K562 (cell line): ENCODE results near the gene ALOXE3. TPM values are rescaled to one million over a fixed set of nuclear protein-coding genes. Genes with fewer than 3 reads are reported as not detected.
A peak's percentile ranks its signal among the peaks of the same experiment; 100 is the strongest.

ENCODE experiments used
- ATAC-seq: fragments of 200-7000 bp; cut with Tn5 transposase; 3 replicates; pipeline ENCODE4 v1.9.1; 2020; ENCODE audit warnings: moderate library complexity
- BruUV-seq: library from RNA; stranded (reverse); fragments of 400-500 nt; replicated peaks from 2 replicates; lab custom pipeline; 2021; lab: Mats Ljungman, UMichigan
- CTCF ChIA-PET: fragments of 300-600 bp; formaldehyde crosslinking; extraction: SDS; loops from one replicate; lab custom pipeline; 2021; ENCODE audit warnings: low intra/inter-chr PET ratio; lab: Yijun Ruan, JAX
- POLR2A ChIA-PET: fragments of 300-600, 350-650 bp; sonication (Branson Sonifier 250); formaldehyde crosslinking; extraction: SDS; loops from one replicate; lab custom pipeline; 2021; ENCODE audit warnings: antibody characterized with exemption, inconsistent platforms; lab: Yijun Ruan, JAX
- DNase-seq, 4 experiments: peaks; one replicate each; pipeline versions ENCODE4 v3.0.0 to v3.0.0-alpha.2; 2011 to 2018; ENCODE audit warnings: low spot score in 3 of 4, mixed read lengths in 3 of 4; ENCODE audit errors: extremely low read depth in 1 of 4
- FAIRE-seq: peaks from 2 replicates; lab custom pipeline; 2011; peaks lifted over from hg19 to GRCh38; lab: Jason Lieb, UNC
- H2AFZ ChIP-seq: 2 replicates; pipeline ENCODE4 v1.6.0; 2011; ENCODE audit warnings: low read depth, low read length, control low read depth, inconsistent platforms
- H3K27ac ChIP-seq: fragments of 200-600 bp; 3 replicates; pipeline ENCODE4 v1.8.0; 2011; ENCODE audit warnings: low read depth, mild to moderate bottlenecking, control low read depth, inconsistent platforms, low read length, moderate library complexity, mixed read lengths; ENCODE audit errors: extremely low read depth
- H3K27me3 ChIP-seq, 2 experiments: fragments of 300-600 bp in 1 of 2; 2 replicates in 1 of 2; 3 replicates in 1 of 2; pipeline versions ENCODE4 v1.6.0 to v1.8.0; 2011; ENCODE audit warnings: inconsistent platforms in 2 of 2, low read length in 2 of 2, mild to moderate bottlenecking in 1 of 2, mixed read lengths in 1 of 2, moderate library complexity in 1 of 2; ENCODE audit not compliant: control insufficient read depth in 2 of 2, insufficient read depth in 2 of 2
- H3K36me3 ChIP-seq: fragments of 300-600 bp; 3 replicates; pipeline ENCODE4 v1.8.0; 2011; ENCODE audit warnings: mild to moderate bottlenecking, low read length, inconsistent platforms; ENCODE audit not compliant: control insufficient read depth, insufficient read depth
- H3K4me1 ChIP-seq, 2 experiments: fragments of 200-600 bp in 1 of 2; replicated peaks in 1 of 2; 2 replicates in 1 of 2; 3 replicates in 1 of 2; pipeline versions ENCODE4 v1.5.1 to v1.8.0; 2011; ENCODE audit warnings: inconsistent platforms in 2 of 2, low read length in 2 of 2, mild to moderate bottlenecking in 1 of 2, mixed read lengths in 1 of 2, moderate library complexity in 1 of 2; ENCODE audit not compliant: control insufficient read depth in 2 of 2, insufficient read depth in 2 of 2
- H3K4me2 ChIP-seq: 2 replicates; pipeline ENCODE4 v1.6.1; 2011; ENCODE audit warnings: low read length, control low read depth, inconsistent platforms, mixed read lengths; ENCODE audit not compliant: insufficient read depth
- H3K4me3 ChIP-seq: fragments of 200-600 bp; sonication (generic), shearing (Covaris generic); 2 replicates; pipeline ENCODE4 v1.5.1; 2016; ENCODE audit warnings: control low read depth, inconsistent platforms
- H3K79me2 ChIP-seq: fragments of 200-600 bp; 3 replicates; pipeline ENCODE4 v1.8.0; 2011; ENCODE audit warnings: low read length, inconsistent platforms; ENCODE audit not compliant: control insufficient read depth, insufficient read depth
- H3K9ac ChIP-seq, 2 experiments: 2 replicates each; pipeline versions ENCODE4 v1.6.0 to v1.6.1; 2011; ENCODE audit warnings: low read depth in 2 of 2, low read length in 2 of 2, control low read depth in 1 of 2, inconsistent platforms in 1 of 2, mild to moderate bottlenecking in 1 of 2, mixed read lengths in 1 of 2; ENCODE audit not compliant: insufficient read depth in 1 of 2
- H3K9me1 ChIP-seq: one replicate; pipeline ENCODE4 v1.6.0; 2011; ENCODE audit warnings: inconsistent platforms, mild to moderate bottlenecking, low read length, moderate library complexity; ENCODE audit not compliant: control insufficient read depth, insufficient read depth
- H3K9me3 ChIP-seq: replicated peaks from 2 replicates; pipeline ENCODE4 v1.5.1; 2011; ENCODE audit warnings: low read depth, low read length, inconsistent platforms; ENCODE audit not compliant: control insufficient read depth, insufficient read depth
- H4K20me1 ChIP-seq: replicated peaks from 2 replicates; pipeline ENCODE4 v1.6.1; 2011; ENCODE audit warnings: low read length, inconsistent platforms, mixed read lengths; ENCODE audit not compliant: control insufficient read depth, insufficient read depth
- ARID1B ChIP-seq: fragments of 450-650 bp; IDR thresholded peaks from 2 replicates; pipeline ENCODE4 v1.6.1; 2016; ENCODE audit warnings: antibody characterized with exemption, mild to moderate bottlenecking, inconsistent platforms
- BRF2 ChIP-seq: IDR thresholded peaks from 3 replicates; pipeline ENCODE4 v1.6.1; 2011; ENCODE audit warnings: borderline replicate concordance, mild to moderate bottlenecking; ENCODE audit not compliant: insufficient read length, insufficient read depth
- CBFA2T3 ChIP-seq: fragments of 450-650 bp; IDR thresholded peaks from 2 replicates; pipeline ENCODE4 v1.6.1; 2017
- CC2D1A ChIP-seq: fragments of 450-650 bp; IDR thresholded peaks from 2 replicates; pipeline ENCODE4 v1.6.1; 2017; ENCODE audit warnings: mild to moderate bottlenecking
- FOSL1 ChIP-seq: fragments of 200-800 bp; sonication (Bioruptor generic); conservative IDR thresholded peaks from 2 replicates; pipeline ENCODE4 v1.6.1; 2016; ENCODE audit warnings: missing genetic modification characterization, missing compliant biosample characterization
- KLF6 ChIP-seq: fragments of 250-450 bp; sonication (Bioruptor Pico); IDR thresholded peaks from 2 replicates; pipeline ENCODE4 v1.4.0; 2020; ENCODE audit warnings: mild to moderate bottlenecking, moderate library complexity, borderline replicate concordance
- NFIC ChIP-seq: fragments of 450-650 bp; IDR thresholded peaks from 2 replicates; pipeline ENCODE4 v1.6.1; 2017; ENCODE audit warnings: mild to moderate bottlenecking, inconsistent platforms
- NR2C1 ChIP-seq, 2 experiments: fragments of 450-650 bp; IDR thresholded peaks; 2 replicates each; pipeline ENCODE4 v1.6.1; 2017; ENCODE audit warnings: mild to moderate bottlenecking in 2 of 2, antibody characterized with exemption in 1 of 2, inconsistent platforms in 1 of 2, missing compliant biosample characterization in 1 of 2, missing genetic modification characterization in 1 of 2
- RFX7 ChIP-seq: fragments of 250-450 bp; sonication (Bioruptor Pico); IDR thresholded peaks from 2 replicates; pipeline ENCODE4 v1.5.1; 2021; ENCODE audit warnings: mild to moderate bottlenecking
- SAFB2 ChIP-seq: fragments of 200-400 bp; formaldehyde crosslinking; IDR thresholded peaks from 2 replicates; pipeline ENCODE4 v1.6.1; 2018; ENCODE audit warnings: borderline replicate concordance, low read length, low read depth, moderate library complexity; ENCODE audit not compliant: severe bottlenecking
- SMARCA4 ChIP-seq: fragments of 450-650 bp; IDR thresholded peaks from 2 replicates; pipeline ENCODE4 v1.6.1; 2016
- TAL1 ChIP-seq: fragments of 450-650 bp; IDR thresholded peaks from 2 replicates; pipeline ENCODE4 v1.6.1; 2016; ENCODE audit warnings: mild to moderate bottlenecking
- TCF3 ChIP-seq: sonication (generic); formaldehyde crosslinking; IDR thresholded peaks from 2 replicates; pipeline ENCODE4 v1.4.0; 2020; ENCODE audit warnings: mild to moderate bottlenecking, missing genetic modification reagents
- ZNF24 ChIP-seq: fragments of 450-650 bp; IDR thresholded peaks from 2 replicates; pipeline ENCODE4 v1.6.1; 2016
- ZNF561 ChIP-seq: fragments of 450-650 bp; formaldehyde crosslinking; conservative IDR thresholded peaks from 2 replicates; pipeline ENCODE4 v1.4.0; 2020; ENCODE audit warnings: mild to moderate bottlenecking, moderate library complexity
- ZNF639 ChIP-seq, 2 experiments: fragments of 200-800 bp in 1 of 2; sonication (Bioruptor generic) in 1 of 2; sonication (generic) in 1 of 2; formaldehyde crosslinking in 1 of 2; IDR thresholded peaks in 1 of 2; conservative IDR thresholded peaks in 1 of 2; 2 replicates each; pipeline versions ENCODE4 v1.5.0 to v1.6.1; 2016 to 2020; ENCODE audit warnings: missing compliant biosample characterization in 1 of 2, missing genetic modification characterization in 1 of 2, missing genetic modification reagents in 1 of 2
- ZNF695 ChIP-seq: fragments of 450-650 bp; formaldehyde crosslinking; IDR thresholded peaks from 2 replicates; pipeline ENCODE4 v1.4.0; 2020; ENCODE audit warnings: mild to moderate bottlenecking, moderate library complexity
- WGBS: fragments of 100-300 bp; shearing (Covaris generic); methylation state at CpG from one replicate; pipeline ENCODE4 v1.1.6; 2016; ENCODE audit warnings: low coverage, mixed read lengths; ENCODE audit not compliant: insufficient coverage; ENCODE audit errors: missing lambda C conversion rate; 5-methylcytosine and 5-hydroxymethylcytosine counted together
- in situ Hi-C: fragments of 300-500 bp; cut with MboI; formaldehyde crosslinking; loops from 4 replicates; pipeline ENCODE4 v1.15.0; 2018; ENCODE audit warnings: inconsistent platforms, mixed read lengths
- intact Hi-C: fragments of 100-400 bp; cut with micrococcal nuclease; formaldehyde crosslinking; loops from 2 replicates; pipeline ENCODE4 v1.14.2; 2022
- polyA plus RNA-seq, 8 experiments: library from polyadenylated mRNA; depleted of rRNA in 4 of 8; stranded (reverse) in 5 of 8; unstranded in 3 of 8; fragments of >200 nt; fragmentation: Nextera tagmentation in 2 of 8; fragmentation: Illumina TruSeq in 1 of 8; extraction: Ambion mirVana in 2 of 8; extraction: Trizol in 1 of 8; gene quantifications; 2 replicates each; pipeline versions ENCODE4 v1.2.1 to v1.2.3, GENCODE V29; 2011 to 2014; ENCODE audit warnings: inconsistent platforms in 1 of 8, missing spikeins in 1 of 8
- total RNA-seq, 7 experiments: library from RNA; depleted of rRNA in 6 of 7; stranded (reverse); fragments of >200 nt in 6 of 7; fragmentation: Illumina TruSeq in 2 of 7; extraction: Trizol in 2 of 7; gene quantifications; 2 replicates each; pipeline versions ENCODE4 v1.2.1 to v1.2.3, GENCODE V29; 2011 to 2021; ENCODE audit warnings: low replicate concordance in 1 of 7
- TF ChIP-seq, protein P1 (sequence below), 2 experiments: fragments of 450-650 bp in 1 of 2; IDR thresholded peaks; 2 replicates each; pipeline ENCODE4 v1.6.1; 2011 to 2017; ENCODE audit warnings: low read depth in 2 of 2, antibody characterized with exemption in 1 of 2, borderline replicate concordance in 1 of 2, low read length in 1 of 2, mild to moderate bottlenecking in 1 of 2, mixed read lengths in 1 of 2; ENCODE audit not compliant: control insufficient read depth in 1 of 2

ALOXE3 gene
- total and polyA plus RNA-seq, 9 of the 15 experiments (the other 6 are each of a cell fraction or from before 2014, with no cell fraction given), result 0.04 TPM; not detected in 8

DNA sequence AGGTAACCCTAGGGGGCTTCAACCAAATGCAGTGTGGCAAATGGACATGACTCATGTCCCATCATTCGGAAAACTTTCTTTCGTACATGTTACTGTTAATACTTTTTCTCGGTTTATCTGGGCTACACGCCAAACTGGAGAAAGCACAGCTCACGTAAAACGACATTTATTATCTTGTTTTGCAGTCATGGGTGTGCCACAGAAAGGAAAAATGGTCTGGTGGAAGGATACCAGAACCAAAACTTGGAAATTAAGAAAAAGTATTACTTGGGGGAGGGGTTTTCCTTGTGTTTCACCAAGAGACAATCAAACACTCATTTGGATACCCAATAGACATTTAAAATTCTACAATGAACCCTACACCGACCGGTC is 55.9 kb downstream of the ALOXE3 start:
- H3K9me3 ChIP-seq, result no peaks in the 10 kb centered on the region
- H3K9me1 ChIP-seq, result no peaks in the 10 kb centered on the region
- peak overlapping the region; percentile 76 for H3K4me2 ChIP-seq
- H2AFZ ChIP-seq, result peak overlapping the region; percentile 87
- peaks cover 8% of the 10 kb centered on the region in 2 experiments; a peak in 4 of 5 replicates for H3K4me1 ChIP-seq
- H3K27ac ChIP-seq, result peak overlapping the region; percentile 52
- in situ Hi-C loops, result loop anchor here (25.0 kb wide), 2 partner anchors 725 to 925 kb away; partner anchors contain the start of gene MFSD6L
- DNase-seq, result peak in 1 of 4 experiments; percentile 57
- H3K79me2 ChIP-seq, result no peaks in the 10 kb centered on the region
- peak overlapping the region; percentile 24 for H3K4me3 ChIP-seq
- CTCF ChIA-PET, result interaction anchor here (0.9 to 3.5 kb wide), 2 partner anchors 18 to 48 kb away, joined by 3 to 18 read pairs; no protein-coding TSS in a partner anchor
- H4K20me1 ChIP-seq, result no peaks in the 10 kb centered on the region
- BruUV-seq, result no TSS peak
- ATAC-seq, result peak; percentile 40
- 0 out of 5 replicates have a peak, but pooled peaks cover 0 to 3% of the 10 kb centered on the region in 2 experiments for H3K27me3 ChIP-seq
- no peaks in the 10 kb centered on the region for H3K36me3 ChIP-seq
- peak; percentile 88 for FAIRE-seq
- intact Hi-C loops, result no loop called here
- 2% methylated on average over 8 of the region's 8 CpGs for WGBS
- POLR2A ChIA-PET, result interaction anchor here (0.5 to 2.2 kb wide), 8 partner anchors 9 to 724 kb away, joined by 3 to 9 read pairs (median 4); partner anchors contain the start of gene NAA38
- H3K9ac ChIP-seq, result peak overlapping the region in 1 of 2 experiments; percentile 52; a peak in 3 of 4 replicates
- TF ChIP-seq SMARCA4 (no peak), FOSL1 (tag) (peak; percentile 22; the same call in 1 of the 2 replicates), RFX7 (CRISPR knock-in tag) (no peak), TCF3 (CRISPR knock-in tag) (peak; percentile 41), CBFA2T3 (peak; percentile 53), SAFB2 (no peak), NFIC (peak; percentile 70), BRF2 (no peak), NR2C1 (IDR thresholded peaks at IDR 0.05) (no peak), NR2C1 (tag; IDR thresholded peaks at IDR 0.05) (no peak), TAL1 (peak; percentile 32; the same call in 1 of the 2 replicates), ZNF639 (CRISPR knock-in tag; conservative IDR thresholded peaks at IDR 0.05 in 1 of 2, IDR thresholded peaks at IDR 0.05 in 1 of 2) (no peak), ZNF695 (CRISPR knock-in tag) (no peak), ARID1B (peak; percentile 55; the same call in 1 of the 2 replicates), KLF6 (CRISPR knock-in tag) (no peak), ZNF24 (no peak), ZNF561 (no peak), CC2D1A (no peak)
- TF ChIP-seq, protein P1, sequence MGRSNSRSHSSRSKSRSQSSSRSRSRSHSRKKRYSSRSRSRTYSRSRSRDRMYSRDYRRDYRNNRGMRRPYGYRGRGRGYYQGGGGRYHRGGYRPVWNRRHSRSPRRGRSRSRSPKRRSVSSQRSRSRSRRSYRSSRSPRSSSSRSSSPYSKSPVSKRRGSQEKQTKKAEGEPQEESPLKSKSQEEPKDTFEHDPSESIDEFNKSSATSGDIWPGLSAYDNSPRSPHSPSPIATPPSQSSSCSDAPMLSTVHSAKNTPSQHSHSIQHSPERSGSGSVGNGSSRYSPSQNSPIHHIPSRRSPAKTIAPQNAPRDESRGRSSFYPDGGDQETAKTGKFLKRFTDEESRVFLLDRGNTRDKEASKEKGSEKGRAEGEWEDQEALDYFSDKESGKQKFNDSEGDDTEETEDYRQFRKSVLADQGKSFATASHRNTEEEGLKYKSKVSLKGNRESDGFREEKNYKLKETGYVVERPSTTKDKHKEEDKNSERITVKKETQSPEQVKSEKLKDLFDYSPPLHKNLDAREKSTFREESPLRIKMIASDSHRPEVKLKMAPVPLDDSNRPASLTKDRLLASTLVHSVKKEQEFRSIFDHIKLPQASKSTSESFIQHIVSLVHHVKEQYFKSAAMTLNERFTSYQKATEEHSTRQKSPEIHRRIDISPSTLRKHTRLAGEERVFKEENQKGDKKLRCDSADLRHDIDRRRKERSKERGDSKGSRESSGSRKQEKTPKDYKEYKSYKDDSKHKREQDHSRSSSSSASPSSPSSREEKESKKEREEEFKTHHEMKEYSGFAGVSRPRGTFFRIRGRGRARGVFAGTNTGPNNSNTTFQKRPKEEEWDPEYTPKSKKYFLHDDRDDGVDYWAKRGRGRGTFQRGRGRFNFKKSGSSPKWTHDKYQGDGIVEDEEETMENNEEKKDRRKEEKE (IDR thresholded peaks at IDR 0.05; ENCODE audit: borderline replicate concordance in 1 of 2, control insufficient read depth in 1 of 2, low read depth in 2 of 2, low read length in 1 of 2), result no peak
